ENCODE measurements around the gene MALAT1. TPM values are rescaled to one million over a fixed set of nuclear protein-coding genes. Genes with fewer than 3 reads are reported as not detected.

The MALAT1 gene
- polyA plus RNA-seq, 1 experiment, result 1,149 TPM

DNA sequence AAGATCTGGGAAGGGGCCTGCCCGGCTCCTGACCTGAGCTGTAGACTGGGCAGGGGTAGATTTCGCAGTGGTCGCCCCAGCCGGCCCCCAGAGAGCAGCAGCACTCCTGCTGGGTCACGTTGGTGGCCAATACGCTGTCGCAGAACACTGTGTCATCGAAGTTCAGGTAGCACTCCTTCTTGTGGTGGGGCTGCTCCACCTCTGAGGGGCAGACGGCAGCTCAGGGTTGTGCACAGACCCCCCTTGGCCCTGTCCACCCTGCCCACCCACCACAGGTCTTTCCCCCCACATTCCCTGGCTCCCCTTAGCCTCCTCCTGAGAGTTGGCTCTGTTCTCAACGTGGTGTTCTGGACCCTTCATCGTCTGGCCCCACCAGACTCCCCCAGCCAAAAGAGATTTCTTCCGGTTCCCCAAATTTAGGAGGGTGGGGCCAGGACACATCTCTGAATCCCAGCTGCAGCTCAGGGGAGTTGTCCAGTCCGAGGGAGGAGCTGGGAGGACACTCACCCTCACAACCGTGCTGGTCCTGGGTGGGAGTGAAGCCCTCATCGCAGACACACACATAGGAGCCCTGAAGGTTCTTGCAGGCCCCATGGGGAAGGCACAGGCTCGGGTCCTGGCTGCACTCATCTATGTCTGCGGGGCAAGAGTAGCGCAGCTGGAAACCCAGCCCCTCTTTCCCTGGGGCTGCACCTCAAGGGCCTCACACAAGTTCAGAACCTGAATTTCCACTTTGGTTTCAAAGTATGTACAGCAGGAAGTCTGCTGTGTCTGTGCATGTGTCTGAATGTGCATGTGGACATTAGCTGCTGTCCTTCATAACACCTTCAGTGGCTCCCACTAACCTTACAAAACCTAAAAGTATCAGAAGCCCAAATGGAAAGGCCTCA, 42.5 kb downstream of the MALAT1 start:
- CTCF ChIA-PET, result interaction anchor here (0.6 to 3.9 kb wide), 15 partner anchors 11 to 157 kb away, joined by 3 to 48 read pairs (median 8); partner anchors contain the start of genes EHBP1L1, FAM89B, KCNK7 and LTBP3
- no peak for DNase-seq (ENCODE audit: low read depth, low spot score)
- peak overlapping the region; percentile 5; the same call in 1 of the 2 replicates for H3K4me3 ChIP-seq (ENCODE audit: low read depth, low read length)
- H3K27me3 ChIP-seq (ENCODE audit: control insufficient read depth, insufficient read depth, low read length), result no peaks in the 10 kb centered on the region
- peak overlapping the region; percentile 57 for H3K27ac ChIP-seq (ENCODE audit: low read depth, low read length)
- H3K9me3 ChIP-seq (ENCODE audit: control insufficient read depth, insufficient read depth, low read length), result peaks cover 5% of the 10 kb centered on the region; the same call in 1 of the 2 replicates
- TF ChIP-seq, protein P1, sequence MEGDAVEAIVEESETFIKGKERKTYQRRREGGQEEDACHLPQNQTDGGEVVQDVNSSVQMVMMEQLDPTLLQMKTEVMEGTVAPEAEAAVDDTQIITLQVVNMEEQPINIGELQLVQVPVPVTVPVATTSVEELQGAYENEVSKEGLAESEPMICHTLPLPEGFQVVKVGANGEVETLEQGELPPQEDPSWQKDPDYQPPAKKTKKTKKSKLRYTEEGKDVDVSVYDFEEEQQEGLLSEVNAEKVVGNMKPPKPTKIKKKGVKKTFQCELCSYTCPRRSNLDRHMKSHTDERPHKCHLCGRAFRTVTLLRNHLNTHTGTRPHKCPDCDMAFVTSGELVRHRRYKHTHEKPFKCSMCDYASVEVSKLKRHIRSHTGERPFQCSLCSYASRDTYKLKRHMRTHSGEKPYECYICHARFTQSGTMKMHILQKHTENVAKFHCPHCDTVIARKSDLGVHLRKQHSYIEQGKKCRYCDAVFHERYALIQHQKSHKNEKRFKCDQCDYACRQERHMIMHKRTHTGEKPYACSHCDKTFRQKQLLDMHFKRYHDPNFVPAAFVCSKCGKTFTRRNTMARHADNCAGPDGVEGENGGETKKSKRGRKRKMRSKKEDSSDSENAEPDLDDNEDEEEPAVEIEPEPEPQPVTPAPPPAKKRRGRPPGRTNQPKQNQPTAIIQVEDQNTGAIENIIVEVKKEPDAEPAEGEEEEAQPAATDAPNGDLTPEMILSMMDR (IDR thresholded peaks at IDR 0.05; ENCODE audit: low read depth, low read length), result no peak
- POLR2A ChIA-PET, result interaction anchor here (0.6 to 1.9 kb wide), 11 partner anchors 10 to 66 kb away, joined by 3 to 7 read pairs (median 4); partner anchors contain the start of genes FAM89B and ZNRD2

DNA sequence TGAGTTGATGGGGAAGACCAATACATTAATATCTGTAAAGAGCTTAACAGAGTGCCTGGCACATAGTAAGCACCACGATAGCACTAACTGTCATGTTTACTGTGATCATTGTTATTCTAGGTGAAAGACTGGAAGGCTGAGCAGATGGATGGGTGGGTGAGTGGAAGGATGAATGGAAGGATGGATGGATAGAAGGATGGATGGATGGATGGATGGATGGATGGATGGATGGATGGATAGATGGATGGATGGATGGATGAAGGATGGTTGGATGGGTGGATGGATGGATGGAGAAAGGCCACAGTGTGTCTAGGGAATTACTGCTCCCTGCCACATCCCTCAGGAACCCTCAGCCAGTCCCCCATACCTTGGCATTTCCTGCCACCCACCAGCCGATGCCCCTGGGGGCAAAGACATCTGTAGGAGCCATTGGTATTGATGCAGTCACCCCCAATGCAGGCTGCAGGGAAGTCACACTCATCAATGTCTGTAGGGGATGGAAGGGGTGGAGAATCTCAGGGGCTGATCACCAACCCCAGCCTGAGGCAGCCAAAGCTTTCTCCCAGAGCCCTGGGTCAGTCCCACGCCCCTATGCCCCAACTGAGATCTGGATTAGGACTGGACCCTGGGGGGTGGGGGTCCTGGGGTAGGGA, 44.0 kb downstream of the MALAT1 start:
- Histone ChIP-seq H3K27me3 (ENCODE audit: control insufficient read depth, insufficient read depth, low read length) (no peaks in the 10 kb centered on the region), H3K27ac (ENCODE audit: low read depth, low read length) (no peak overlapping the region), H3K4me3 (ENCODE audit: low read depth, low read length) (no peak overlapping the region), H3K9me3 (ENCODE audit: control insufficient read depth, insufficient read depth, low read length) (peaks cover 5% of the 10 kb centered on the region; the same call in 1 of the 2 replicates)
- ChIA-PET CTCF (interaction anchor here (0.7 to 3.9 kb wide), 3 partner anchors 18 to 61 kb away, joined by 3 to 48 read pairs (median 28); partner anchors contain the start of gene KCNK7), POLR2A (interaction anchor here (0.6 to 1.1 kb wide), 3 partner anchors 14 to 148 kb away, joined by 3 to 4 read pairs (median 3); partner anchors contain the start of gene ZNRD2)
- TF ChIP-seq, protein P1 (IDR thresholded peaks at IDR 0.05; ENCODE audit: low read depth, low read length), result no peak
- no peak for DNase-seq (ENCODE audit: low read depth, low spot score)

DNA sequence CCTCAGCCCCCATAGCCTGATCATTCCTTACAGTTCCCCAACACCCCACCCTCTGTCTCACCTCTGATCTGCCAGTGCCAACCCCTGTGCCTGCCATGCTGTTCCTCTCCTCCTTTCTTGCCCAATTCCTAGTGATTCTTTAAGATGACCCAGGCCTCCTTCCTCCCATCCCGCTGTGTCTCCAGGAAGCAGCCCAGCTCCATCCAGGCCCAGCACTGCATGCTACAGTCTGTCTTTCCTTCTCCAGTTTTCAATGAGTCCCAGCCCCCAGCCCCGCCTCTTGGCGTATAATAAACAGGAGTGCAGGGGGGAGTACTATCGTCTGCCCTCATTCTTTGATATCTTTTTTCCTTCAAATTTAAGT, 47.0 kb downstream of the MALAT1 start:
- H3K27ac ChIP-seq (ENCODE audit: low read depth, low read length), result no peak overlapping the region
- TF ChIP-seq, protein P1 (IDR thresholded peaks at IDR 0.05; ENCODE audit: low read depth, low read length), result no peak
- no peaks in the 10 kb centered on the region for H3K27me3 ChIP-seq (ENCODE audit: control insufficient read depth, insufficient read depth, low read length)
- no peak overlapping the region for H3K4me3 ChIP-seq (ENCODE audit: low read depth, low read length)
- ChIA-PET POLR2A (no interaction called here), CTCF (no interaction called here)
- H3K9me3 ChIP-seq (ENCODE audit: control insufficient read depth, insufficient read depth, low read length), result no peaks in the 10 kb centered on the region; the same call in 1 of the 2 replicates
- no peak for DNase-seq (ENCODE audit: low read depth, low spot score)

DNA sequence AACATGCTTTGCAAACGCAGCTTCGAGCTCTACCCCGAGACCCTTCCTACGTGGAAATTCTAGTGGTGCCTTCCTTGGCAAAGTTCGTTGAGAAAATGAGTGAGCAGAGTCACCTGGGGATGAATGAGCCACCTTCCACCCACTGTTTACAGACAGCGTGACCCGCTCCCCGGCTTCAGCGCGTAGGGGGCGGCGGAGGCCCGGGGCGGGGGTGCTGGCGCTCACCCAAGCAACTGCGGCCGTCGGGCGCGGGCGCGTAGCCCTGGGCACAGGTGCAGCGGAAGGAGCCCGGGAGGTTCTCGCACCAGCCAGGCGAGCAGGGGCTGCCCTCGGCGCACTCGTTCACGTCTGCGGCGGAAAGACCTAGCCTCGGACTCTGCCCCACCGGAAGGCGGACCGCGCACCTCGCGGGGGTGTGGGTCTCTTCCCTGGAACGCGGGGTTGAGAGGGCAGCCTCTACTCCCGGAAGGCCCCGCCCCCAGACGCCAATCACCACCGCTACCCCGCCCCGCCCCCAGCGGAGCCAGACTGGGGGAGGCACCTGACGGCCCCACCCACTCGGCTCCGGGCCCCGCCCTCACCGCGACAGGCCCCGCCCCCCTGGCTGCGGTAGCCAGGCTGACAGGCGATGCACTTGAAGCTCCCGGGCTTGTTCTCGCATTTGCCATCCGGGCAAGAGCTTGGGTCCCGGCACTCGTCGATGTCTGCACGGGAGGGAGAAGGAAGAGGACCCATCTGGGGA, 47.5 kb downstream of the MALAT1 start:
- ChIA-PET POLR2A (no interaction called here), CTCF (no interaction called here)

More for the DNA sequence above, 47.5 kb downstream of the MALAT1 start:
- Histone ChIP-seq H3K27ac (ENCODE audit: low read depth, low read length) (no peak overlapping the region), H3K9me3 (ENCODE audit: control insufficient read depth, insufficient read depth, low read length) (no peaks in the 10 kb centered on the region; the same call in 1 of the 2 replicates), H3K27me3 (ENCODE audit: control insufficient read depth, insufficient read depth, low read length) (no peaks in the 10 kb centered on the region), H3K4me3 (ENCODE audit: low read depth, low read length) (no peak overlapping the region)
- DNase-seq (ENCODE audit: low read depth, low spot score), result no peak
- TF ChIP-seq, protein P1 (IDR thresholded peaks at IDR 0.05; ENCODE audit: low read depth, low read length), result no peak
